Stomach (tissue), 4 donors: Measurements from ENCODE around the gene TRMT2A.

Source experiments
- EP300 ChIP-seq: sonication (generic); formaldehyde crosslinking; IDR thresholded peaks from one replicate; pipeline ENCODE4 v1.6.1; 2017; ENCODE audit warnings: antibody characterized with exemption
- POLR2A ChIP-seq, 4 donors: fragments of 450-650 bp; IDR thresholded peaks; one replicate each; pipeline ENCODE4 v1.6.1; 2016; ENCODE audit warnings: antibody characterized with exemption in 4 of 4, control low read depth in 2 of 4, mild to moderate bottlenecking in 1 of 4, moderate library complexity in 1 of 4
- TF ChIP-seq, protein P1 (sequence below), 7 experiments: fragments of 450-650 bp in 4 of 7; fragments of 200-600 bp in 3 of 7; sonication (generic) in 3 of 7; IDR thresholded peaks; one replicate each; pipeline ENCODE4 v1.5.1; 2016 to 2019; ENCODE audit warnings: antibody characterized with exemption in 7 of 7, control low read depth in 2 of 7, mild to moderate bottlenecking in 1 of 7

DNA sequence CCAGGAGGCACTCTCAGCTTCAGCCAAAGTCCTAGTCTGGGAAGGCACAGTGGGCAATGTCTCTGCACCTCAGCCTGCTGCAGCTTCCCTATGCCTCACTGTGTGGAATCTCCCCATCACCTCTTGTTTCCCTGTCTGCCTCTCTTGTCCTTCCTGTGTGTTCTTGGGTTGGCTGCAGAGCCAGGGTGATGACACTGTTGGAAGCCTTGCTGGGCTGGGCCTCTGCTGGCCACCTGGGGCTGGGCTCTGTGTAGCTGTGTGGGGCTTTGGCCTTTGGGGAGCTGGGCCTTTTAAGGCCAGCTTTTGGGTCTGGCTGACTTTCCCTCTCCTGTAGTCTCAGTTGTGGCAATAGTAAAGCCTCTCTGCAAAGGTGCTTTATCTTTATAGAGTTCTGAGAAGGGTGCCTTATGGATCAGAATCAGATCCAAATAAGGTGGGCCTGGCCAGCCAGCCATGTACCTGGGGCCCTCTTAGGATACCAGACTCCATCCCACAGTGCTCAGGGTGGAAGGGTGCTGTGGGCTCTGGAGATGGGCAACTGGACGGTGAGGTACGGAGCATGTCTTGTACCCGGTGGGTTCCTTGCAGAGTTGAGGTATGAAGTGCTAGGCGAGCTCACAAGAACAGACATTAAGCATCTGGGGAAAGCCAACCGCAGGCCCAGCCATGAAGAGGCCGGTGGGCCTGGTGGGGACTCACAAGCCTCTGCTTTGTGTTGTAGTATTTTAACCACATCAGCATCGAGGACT lies 11.4 kb downstream of the TRMT2A start:
- TF ChIP-seq, protein P1, sequence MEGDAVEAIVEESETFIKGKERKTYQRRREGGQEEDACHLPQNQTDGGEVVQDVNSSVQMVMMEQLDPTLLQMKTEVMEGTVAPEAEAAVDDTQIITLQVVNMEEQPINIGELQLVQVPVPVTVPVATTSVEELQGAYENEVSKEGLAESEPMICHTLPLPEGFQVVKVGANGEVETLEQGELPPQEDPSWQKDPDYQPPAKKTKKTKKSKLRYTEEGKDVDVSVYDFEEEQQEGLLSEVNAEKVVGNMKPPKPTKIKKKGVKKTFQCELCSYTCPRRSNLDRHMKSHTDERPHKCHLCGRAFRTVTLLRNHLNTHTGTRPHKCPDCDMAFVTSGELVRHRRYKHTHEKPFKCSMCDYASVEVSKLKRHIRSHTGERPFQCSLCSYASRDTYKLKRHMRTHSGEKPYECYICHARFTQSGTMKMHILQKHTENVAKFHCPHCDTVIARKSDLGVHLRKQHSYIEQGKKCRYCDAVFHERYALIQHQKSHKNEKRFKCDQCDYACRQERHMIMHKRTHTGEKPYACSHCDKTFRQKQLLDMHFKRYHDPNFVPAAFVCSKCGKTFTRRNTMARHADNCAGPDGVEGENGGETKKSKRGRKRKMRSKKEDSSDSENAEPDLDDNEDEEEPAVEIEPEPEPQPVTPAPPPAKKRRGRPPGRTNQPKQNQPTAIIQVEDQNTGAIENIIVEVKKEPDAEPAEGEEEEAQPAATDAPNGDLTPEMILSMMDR (IDR thresholded peaks at IDR 0.05) = no peak
- TF ChIP-seq POLR2A (IDR thresholded peaks at IDR 0.05) (no peak), EP300 (no peak)
